Fibroblast of skin of back (primary cell): ENCODE data around the gene NAALADL2.
"Not testable (repeated sequence)": the region's sequence is repeated elsewhere in the genome, so short reads cannot be mapped to it uniquely, and the experiment has no call there.

ENCODE experiments used
- DNase-seq: peaks from one replicate; pipeline ENCODE4 v3.0.0-alpha.2; 2013

Gene NAALADL2

GRCh38 chr3:175612487-175613196 lies 753.5 kb downstream of the NAALADL2 start:
- DNase-seq, result no peak

GRCh38 chr3:175614107-175614506 lies 755.0 kb downstream of the NAALADL2 start:
- not testable (repeated sequence) for DNase-seq

GRCh38 chr3:175617247-175617646 lies 758.1 kb downstream of the NAALADL2 start:
- no peak for DNase-seq

GRCh38 chr3:175619369-175619768 lies 760.2 kb downstream of the NAALADL2 start:
- no peak for DNase-seq

GRCh38 chr3:175620093-175620492 lies 761.0 kb downstream of the NAALADL2 start:
- DNase-seq, result no peak

GRCh38 chr3:175620532-175620931 lies 761.4 kb downstream of the NAALADL2 start:
- no peak for DNase-seq

GRCh38 chr3:175640958-175641357 lies 781.8 kb downstream of the NAALADL2 start:
- DNase-seq, result no peak

GRCh38 chr3:175646865-175647264 lies 787.7 kb downstream of the NAALADL2 start:
- no peak for DNase-seq

- DNase-seq, result no peak
Measured at GRCh38 chr3:175648899-175649298, 789.8 kb downstream of the NAALADL2 start.

GRCh38 chr3:175651716-175652115 lies 792.6 kb downstream of the NAALADL2 start:
- no peak for DNase-seq

- DNase-seq, result peak; percentile 9
Measured at GRCh38 chr3:175655351-175655750, 796.2 kb downstream of the NAALADL2 start.

GRCh38 chr3:175656461-175656860 lies 797.3 kb downstream of the NAALADL2 start:
- no peak for DNase-seq

- DNase-seq, result no peak
Measured at GRCh38 chr3:175659670-175660350, 800.7 kb downstream of the NAALADL2 start.

GRCh38 chr3:175662815-175663214 lies 803.7 kb downstream of the NAALADL2 start:
- DNase-seq, result no peak

GRCh38 chr3:175664911-175665310 lies 805.8 kb downstream of the NAALADL2 start:
- DNase-seq, result no peak

- no peak for DNase-seq
Measured at GRCh38 chr3:175668300-175668699, 809.2 kb downstream of the NAALADL2 start.

- peak; percentile 80 for DNase-seq
Measured at GRCh38 chr3:175670557-175670956, 811.4 kb downstream of the NAALADL2 start.

- DNase-seq, result no peak
Measured at GRCh38 chr3:175672119-175672689, 813.1 kb downstream of the NAALADL2 start.

GRCh38 chr3:175679568-175679967 lies 820.4 kb downstream of the NAALADL2 start:
- no peak for DNase-seq

GRCh38 chr3:175692256-175692655 lies 833.1 kb downstream of the NAALADL2 start:
- no peak for DNase-seq

- peak; percentile 35 for DNase-seq
Measured at GRCh38 chr3:175695251-175695650, 836.1 kb downstream of the NAALADL2 start.

- DNase-seq, result peak; percentile 67
Measured at GRCh38 chr3:175702956-175703355, 843.8 kb downstream of the NAALADL2 start.

- no peak for DNase-seq
Measured at GRCh38 chr3:175704366-175705055, 845.4 kb downstream of the NAALADL2 start.
